GM10266 (cell line): ENCODE results near the gene DPPA4.

Experiments used
- DNase-seq: peaks from one replicate; pipeline ENCODE4 v3.0.0; 2012; ENCODE audit errors: extremely low spot score
- TF ChIP-seq, protein P1 (sequence below): IDR thresholded peaks from 2 replicates; pipeline ENCODE4 v1.5.1; 2012; ENCODE audit warnings: mild to moderate bottlenecking, low read depth; ENCODE audit not compliant: control insufficient read depth, insufficient read depth; ENCODE audit errors: missing control alignments

DPPA4 gene

DNA sequence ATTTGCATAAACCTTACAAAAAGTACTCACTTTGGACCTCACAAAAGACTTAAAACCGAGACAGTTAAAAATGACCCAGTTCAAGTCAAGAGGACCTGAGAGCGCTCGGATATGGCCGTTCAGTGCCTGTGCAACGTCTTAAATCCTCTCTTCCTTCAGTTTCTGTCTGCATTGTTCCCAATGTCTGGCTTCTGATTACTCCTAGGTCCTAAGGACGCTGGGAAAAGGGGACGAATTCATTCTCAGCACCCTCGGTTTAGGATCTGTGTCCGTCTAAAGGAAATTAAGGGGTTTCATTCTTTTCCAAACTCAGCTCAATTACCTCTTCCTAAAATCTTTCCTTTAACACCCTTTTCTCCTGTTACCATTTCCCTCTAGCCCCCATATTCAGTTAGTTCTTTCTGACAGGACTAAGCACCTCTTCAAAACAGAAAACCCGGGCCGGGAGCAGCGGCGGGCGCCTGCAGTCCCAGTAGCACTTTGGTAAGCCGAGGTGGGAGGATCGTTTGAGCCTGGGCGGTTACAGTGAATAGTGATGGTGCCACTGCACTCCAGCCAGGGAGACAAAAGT, 970 bp downstream of the DPPA4 start:
- TF ChIP-seq, protein P1, sequence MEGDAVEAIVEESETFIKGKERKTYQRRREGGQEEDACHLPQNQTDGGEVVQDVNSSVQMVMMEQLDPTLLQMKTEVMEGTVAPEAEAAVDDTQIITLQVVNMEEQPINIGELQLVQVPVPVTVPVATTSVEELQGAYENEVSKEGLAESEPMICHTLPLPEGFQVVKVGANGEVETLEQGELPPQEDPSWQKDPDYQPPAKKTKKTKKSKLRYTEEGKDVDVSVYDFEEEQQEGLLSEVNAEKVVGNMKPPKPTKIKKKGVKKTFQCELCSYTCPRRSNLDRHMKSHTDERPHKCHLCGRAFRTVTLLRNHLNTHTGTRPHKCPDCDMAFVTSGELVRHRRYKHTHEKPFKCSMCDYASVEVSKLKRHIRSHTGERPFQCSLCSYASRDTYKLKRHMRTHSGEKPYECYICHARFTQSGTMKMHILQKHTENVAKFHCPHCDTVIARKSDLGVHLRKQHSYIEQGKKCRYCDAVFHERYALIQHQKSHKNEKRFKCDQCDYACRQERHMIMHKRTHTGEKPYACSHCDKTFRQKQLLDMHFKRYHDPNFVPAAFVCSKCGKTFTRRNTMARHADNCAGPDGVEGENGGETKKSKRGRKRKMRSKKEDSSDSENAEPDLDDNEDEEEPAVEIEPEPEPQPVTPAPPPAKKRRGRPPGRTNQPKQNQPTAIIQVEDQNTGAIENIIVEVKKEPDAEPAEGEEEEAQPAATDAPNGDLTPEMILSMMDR: no peak
- DNase-seq: no peak

DNA sequence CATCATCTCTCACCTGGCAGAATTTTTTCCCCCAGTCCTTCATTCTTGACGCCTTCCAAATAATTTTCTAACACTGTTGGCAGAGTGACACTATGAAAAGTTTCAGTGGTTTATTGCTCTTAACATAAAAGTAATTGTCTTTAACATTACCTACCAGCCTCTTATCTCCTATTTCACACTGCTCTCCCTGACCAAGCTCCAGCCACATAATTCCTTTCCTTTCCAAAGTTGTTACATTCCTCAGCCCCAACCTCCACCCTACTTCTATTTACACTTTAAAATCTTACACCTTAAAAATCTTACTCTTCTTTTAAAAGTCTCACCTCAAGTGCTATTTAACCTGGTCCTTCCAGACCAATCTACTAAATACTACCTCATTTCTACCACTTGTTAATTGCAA, 2.8 kb downstream of the DPPA4 start:
- no peak for DNase-seq
- TF ChIP-seq, protein P1: no peak

DNA sequence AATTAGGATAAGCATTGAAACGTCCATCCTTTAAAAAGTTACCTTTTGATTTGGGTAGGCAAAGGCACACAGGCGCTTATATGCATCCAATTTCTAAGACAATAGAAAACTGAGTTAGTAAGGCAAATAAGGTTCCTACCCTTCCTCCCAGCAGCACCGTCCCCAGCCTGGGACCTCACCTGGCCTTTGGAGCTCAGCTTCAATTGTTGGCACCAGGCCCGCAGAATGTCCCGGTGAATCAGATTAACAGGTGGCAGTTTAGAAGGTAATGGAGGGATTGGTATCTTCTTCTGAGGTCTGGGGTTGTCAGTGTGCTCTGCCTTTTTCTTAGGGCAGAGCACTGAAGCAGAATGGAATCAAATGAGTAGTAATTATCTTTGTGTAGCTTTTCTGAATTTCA, 5.7 kb downstream of the DPPA4 start:
- TF ChIP-seq, protein P1: no peak
- DNase-seq: no peak

DNA sequence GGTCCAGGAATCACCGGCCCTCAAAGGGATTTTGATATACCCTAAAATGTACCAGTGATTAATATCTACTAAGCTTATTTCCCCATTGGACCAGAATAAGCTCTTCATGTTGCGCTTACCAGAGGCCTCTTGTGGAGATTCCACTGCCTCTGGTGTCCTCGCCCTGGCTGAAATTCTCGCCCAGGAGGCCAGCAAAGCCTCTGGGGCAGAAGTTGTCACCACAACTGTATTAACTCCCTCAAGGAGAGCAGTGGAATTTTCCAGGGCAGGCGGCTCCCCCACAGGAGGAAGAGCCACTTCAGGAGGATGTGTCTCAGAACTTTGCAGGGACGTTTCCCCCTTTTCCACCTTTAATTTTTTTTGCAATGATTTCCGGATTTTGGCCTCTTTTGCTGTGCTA, 6.9 kb downstream of the DPPA4 start:
- DNase-seq: no peak
- TF ChIP-seq, protein P1: no peak

DNA sequence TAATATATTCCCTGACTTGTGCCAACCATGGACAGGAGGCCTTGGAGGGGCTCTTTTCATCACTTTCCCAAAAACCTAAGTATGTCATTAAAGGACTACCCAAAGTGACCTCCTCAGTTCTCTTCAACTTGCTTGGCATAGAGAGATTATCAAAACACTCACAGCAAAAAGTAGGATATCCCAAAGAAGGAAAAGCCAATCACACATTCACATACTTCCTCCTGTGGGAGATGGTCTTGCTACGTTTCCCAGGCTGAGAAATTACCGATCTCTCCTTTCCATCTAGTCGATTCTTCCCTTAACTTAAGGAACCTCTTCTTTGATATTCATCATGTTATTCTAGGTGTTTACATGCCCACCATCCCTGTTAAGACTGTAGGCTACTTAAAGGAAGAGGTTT, 9.1 kb downstream of the DPPA4 start:
- no peak for DNase-seq

DNA sequence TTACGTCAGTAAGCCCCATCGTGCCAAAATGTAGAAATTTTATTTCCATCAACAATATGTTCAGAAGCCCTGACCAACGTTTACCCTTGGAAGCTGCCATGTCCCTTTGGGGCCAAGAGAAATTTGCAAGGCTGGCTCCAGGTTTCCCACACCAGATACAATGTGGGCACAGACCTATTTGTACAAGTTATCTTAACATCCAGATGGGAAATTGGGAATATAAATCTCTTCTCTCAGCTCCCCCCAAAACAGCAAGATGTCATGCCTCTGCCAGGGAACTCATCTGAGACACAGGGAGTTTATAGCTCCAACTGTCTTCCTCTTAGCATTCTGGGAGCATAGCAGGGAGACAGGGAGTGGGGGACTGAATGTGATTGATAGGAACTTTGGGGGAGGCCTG, 11.7 kb downstream of the DPPA4 start:
- TF ChIP-seq, protein P1: no peak
- no peak for DNase-seq

More for the DNA sequence above, 9.1 kb downstream of the DPPA4 start:
- TF ChIP-seq, protein P1: no peak

DNA sequence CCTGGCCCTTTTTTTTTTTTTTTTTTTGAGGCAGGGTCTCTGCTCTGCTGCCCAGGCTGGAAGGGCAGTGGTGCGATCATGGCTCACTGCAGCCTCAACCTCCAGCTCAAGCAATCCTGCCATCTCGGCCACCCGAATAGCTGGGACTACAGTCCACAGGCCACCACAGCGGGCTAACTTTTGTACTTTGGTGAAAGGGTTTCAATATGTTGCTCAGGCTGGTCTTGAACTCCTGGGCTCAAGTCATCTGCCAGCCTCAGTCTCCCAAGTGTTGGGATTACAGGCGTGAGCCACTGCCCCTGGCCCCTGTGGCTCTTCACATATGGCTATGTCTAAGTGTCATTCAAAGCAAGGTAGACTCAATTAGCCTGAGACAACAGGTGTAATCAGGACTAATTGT, 12.2 kb downstream of the DPPA4 start:
- TF ChIP-seq, protein P1: no peak
- no peak for DNase-seq
